Measurements from ENCODE around the gene ISG15. TPM values are rescaled to one million over a fixed set of nuclear protein-coding genes. Genes with fewer than 3 reads are reported as not detected.

Gene ISG15
- total RNA-seq, 1 donor from 2014 or later, result 14.3 TPM

GRCh38 chr1:970242-970972 lies 42.9 kb upstream of the ISG15 start:
- Mint-ChIP-seq H3K9me3 (ENCODE audit: low read depth) (no peaks in the 10 kb centered on the region), H3K4me3 (ENCODE audit: low read depth) (no peak overlapping the region), H3K27ac (no peak overlapping the region), H3K36me3 (ENCODE audit: insufficient read depth) (no peaks in the 10 kb centered on the region), H3K27me3 (peaks cover 32% of the 10 kb centered on the region), H3K4me1 (ENCODE audit: low read depth) (no peaks in the 10 kb centered on the region)
- TF ChIP-seq, protein P1, sequence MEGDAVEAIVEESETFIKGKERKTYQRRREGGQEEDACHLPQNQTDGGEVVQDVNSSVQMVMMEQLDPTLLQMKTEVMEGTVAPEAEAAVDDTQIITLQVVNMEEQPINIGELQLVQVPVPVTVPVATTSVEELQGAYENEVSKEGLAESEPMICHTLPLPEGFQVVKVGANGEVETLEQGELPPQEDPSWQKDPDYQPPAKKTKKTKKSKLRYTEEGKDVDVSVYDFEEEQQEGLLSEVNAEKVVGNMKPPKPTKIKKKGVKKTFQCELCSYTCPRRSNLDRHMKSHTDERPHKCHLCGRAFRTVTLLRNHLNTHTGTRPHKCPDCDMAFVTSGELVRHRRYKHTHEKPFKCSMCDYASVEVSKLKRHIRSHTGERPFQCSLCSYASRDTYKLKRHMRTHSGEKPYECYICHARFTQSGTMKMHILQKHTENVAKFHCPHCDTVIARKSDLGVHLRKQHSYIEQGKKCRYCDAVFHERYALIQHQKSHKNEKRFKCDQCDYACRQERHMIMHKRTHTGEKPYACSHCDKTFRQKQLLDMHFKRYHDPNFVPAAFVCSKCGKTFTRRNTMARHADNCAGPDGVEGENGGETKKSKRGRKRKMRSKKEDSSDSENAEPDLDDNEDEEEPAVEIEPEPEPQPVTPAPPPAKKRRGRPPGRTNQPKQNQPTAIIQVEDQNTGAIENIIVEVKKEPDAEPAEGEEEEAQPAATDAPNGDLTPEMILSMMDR (IDR thresholded peaks at IDR 0.05; ENCODE audit: unreplicated experiment), result no peak
- DNase-seq (ENCODE audit: low spot score, unreplicated experiment), result no peak

GRCh38 chr1:970973-971730 lies 42.1 kb upstream of the ISG15 start:
- Mint-ChIP-seq H3K36me3 (ENCODE audit: insufficient read depth) (no peaks in the 10 kb centered on the region), H3K4me1 (ENCODE audit: low read depth) (peaks cover 2% of the 10 kb centered on the region), H3K27ac (no peak overlapping the region), H3K9me3 (ENCODE audit: low read depth) (no peaks in the 10 kb centered on the region), H3K27me3 (peaks cover 37% of the 10 kb centered on the region), H3K4me3 (ENCODE audit: low read depth) (no peak overlapping the region)
- DNase-seq (ENCODE audit: low spot score, unreplicated experiment), result no peak
- TF ChIP-seq, protein P1 (IDR thresholded peaks at IDR 0.05; ENCODE audit: unreplicated experiment), result no peak

DNA sequence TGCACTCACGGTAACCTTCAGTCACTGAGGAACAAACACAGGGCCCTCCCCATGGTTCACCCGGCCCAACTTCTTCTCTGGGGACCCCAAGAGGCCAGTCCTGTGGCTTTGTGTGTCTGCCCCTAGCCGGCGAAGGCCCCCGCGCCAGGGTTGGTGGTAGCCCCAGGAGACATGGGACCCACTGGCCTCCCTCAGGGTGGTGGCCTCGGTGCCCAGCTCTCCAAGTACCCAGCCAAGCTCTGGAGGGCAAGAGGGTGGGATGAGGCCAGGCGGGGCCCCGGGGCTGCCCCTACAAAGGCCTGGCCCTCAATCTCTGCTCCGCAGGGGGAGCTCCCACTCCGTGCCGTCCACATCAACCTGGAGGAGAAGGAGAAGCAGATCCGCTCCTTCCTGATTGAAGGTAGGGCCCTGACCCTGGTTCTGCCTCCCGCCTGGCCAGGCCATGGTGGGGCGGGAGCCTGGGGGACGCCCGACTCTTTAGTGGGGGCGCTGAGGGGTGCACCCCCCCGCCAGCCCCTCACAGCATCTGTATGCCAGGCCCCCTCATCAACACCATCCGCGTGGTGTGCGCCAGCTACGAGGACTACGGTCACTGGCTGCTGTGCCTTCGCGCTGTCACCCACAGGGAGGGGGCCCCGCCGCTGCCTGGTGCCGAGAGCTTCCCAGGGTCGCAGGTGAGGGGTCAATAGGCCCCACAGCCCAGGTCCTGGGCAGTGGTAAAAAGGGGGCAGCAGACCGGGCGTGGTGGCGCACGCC lies 41.4 kb upstream of the ISG15 start:
- H3K27me3 Mint-ChIP-seq, result peaks cover 37% of the 10 kb centered on the region
- DNase-seq (ENCODE audit: low spot score, unreplicated experiment), result no peak
- TF ChIP-seq, protein P1 (IDR thresholded peaks at IDR 0.05; ENCODE audit: unreplicated experiment), result no peak
- H3K4me3 Mint-ChIP-seq (ENCODE audit: low read depth), result no peak overlapping the region
- H3K36me3 Mint-ChIP-seq (ENCODE audit: insufficient read depth), result no peaks in the 10 kb centered on the region
- no peaks in the 10 kb centered on the region for H3K9me3 Mint-ChIP-seq (ENCODE audit: low read depth)
- no peak overlapping the region for H3K27ac Mint-ChIP-seq
- peaks cover 2% of the 10 kb centered on the region for H3K4me1 Mint-ChIP-seq (ENCODE audit: low read depth)

- Mint-ChIP-seq H3K4me1 (ENCODE audit: low read depth) (peaks cover 2% of the 10 kb centered on the region), H3K27me3 (peaks cover 30% of the 10 kb centered on the region), H3K4me3 (ENCODE audit: low read depth) (no peak overlapping the region), H3K27ac (no peak overlapping the region), H3K36me3 (ENCODE audit: insufficient read depth) (no peaks in the 10 kb centered on the region), H3K9me3 (ENCODE audit: low read depth) (no peaks in the 10 kb centered on the region)
- DNase-seq (ENCODE audit: low spot score, unreplicated experiment), result no peak
- TF ChIP-seq, protein P1 (IDR thresholded peaks at IDR 0.05; ENCODE audit: unreplicated experiment), result no peak
Observed at GRCh38 chr1:972726-973458, 40.4 kb upstream of the ISG15 start.

Data from progenitor cell of endocrine pancreas (in vitro differentiated cells).